ENCODE results near the gene KLHL36.
A peak's percentile ranks its signal among the peaks of the same experiment; 100 is the strongest.

The KLHL36 gene

DNA sequence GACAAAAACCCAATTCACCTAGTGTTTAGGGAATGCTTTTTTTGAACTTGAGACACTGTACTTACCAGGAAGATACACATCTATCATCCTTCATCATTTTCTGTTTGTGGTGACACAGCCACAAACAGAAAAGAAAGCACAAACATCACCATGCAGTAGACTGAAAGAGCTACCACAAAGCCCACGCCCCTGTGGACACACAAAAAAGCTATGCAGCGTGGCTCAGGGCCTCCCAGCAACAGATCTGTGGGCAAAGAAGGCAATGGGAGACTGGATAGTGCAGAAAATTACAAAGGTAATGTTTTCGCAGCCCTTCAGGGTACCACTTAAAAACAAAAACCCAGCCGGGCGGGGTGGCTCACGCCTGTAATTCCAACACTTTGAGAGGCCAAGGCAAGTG is 40.0 kb upstream of the KLHL36 start:
- Histone ChIP-seq H3K9ac (ENCODE audit: low read length) (no peak overlapping the region), H3K27me3 (ENCODE audit: control insufficient read depth, insufficient read depth, low read length) (no peaks in the 10 kb centered on the region), H3K9me3 (ENCODE audit: control insufficient read depth, low read depth, low read length) (peaks cover 4% of the 10 kb centered on the region), H3K4me1 (ENCODE audit: control insufficient read depth, low read depth, low read length) (peaks cover 11% of the 10 kb centered on the region), H3K36me3 (ENCODE audit: control insufficient read depth, low read depth, low read length) (no peaks in the 10 kb centered on the region), H3K4me3 (ENCODE audit: low read length) (no peak overlapping the region), H3K27ac (ENCODE audit: low read length) (no peak overlapping the region)

DNA sequence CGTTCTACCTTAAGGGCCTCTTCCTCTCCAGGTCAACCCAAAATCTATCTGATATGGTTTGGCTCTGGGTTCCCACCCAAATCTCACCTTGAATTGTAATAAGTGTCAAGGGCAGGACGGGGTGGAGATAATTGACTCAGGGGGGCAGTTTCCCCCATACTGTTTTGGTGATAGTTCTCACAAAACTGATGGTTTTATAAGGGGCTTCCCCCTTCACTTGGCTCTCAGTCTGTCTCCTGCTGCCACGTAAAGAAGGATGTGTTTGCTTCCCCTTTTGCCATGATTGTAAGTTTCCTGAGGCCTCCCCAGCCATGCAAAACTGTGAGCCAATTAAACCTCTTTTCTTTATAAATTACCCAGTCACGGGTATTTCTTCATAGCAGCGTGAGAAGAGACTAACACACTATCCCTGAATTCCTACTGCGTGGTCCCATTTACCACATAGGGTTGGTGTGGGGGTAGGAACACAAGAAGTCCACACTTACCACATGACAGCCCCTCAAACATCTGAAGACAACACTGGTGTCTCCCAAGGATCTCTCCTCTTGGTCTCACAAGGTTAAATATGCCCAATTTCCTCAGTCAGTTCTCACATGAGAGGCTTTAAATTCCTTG is 38.6 kb upstream of the KLHL36 start:
- no peaks in the 10 kb centered on the region for H3K27me3 ChIP-seq (ENCODE audit: control insufficient read depth, insufficient read depth, low read length)
- peaks cover 4% of the 10 kb centered on the region for H3K9me3 ChIP-seq (ENCODE audit: control insufficient read depth, low read depth, low read length)
- H3K4me3 ChIP-seq (ENCODE audit: low read length) = no peak overlapping the region
- no peaks in the 10 kb centered on the region for H3K36me3 ChIP-seq (ENCODE audit: control insufficient read depth, low read depth, low read length)
- peaks cover 8% of the 10 kb centered on the region for H3K4me1 ChIP-seq (ENCODE audit: control insufficient read depth, low read depth, low read length)
- no peak overlapping the region for H3K9ac ChIP-seq (ENCODE audit: low read length)
- H3K27ac ChIP-seq (ENCODE audit: low read length) = no peak overlapping the region

DNA sequence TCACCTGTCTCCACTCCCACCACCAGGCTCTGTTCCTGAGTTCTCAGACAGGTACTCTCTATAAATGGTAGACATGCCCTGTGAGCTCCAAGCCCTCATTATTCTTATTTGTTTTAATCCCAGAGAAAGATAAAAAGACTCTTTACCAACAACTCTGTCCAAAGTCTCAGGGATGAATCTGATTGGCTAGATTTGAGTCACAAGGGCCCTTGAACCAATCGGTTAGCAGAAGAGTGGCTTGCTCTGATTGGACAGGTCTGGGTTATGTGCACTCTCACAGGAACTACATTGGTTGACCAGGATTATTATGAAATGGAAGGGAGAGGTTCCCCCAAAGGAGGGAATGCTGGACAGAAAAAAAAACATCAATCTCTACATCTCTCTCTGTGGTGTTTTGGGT is 37.9 kb upstream of the KLHL36 start:
- Histone ChIP-seq H3K4me1 (ENCODE audit: control insufficient read depth, low read depth, low read length) (peaks cover 2% of the 10 kb centered on the region), H3K27me3 (ENCODE audit: control insufficient read depth, insufficient read depth, low read length) (no peaks in the 10 kb centered on the region), H3K9ac (ENCODE audit: low read length) (no peak overlapping the region), H3K27ac (ENCODE audit: low read length) (no peak overlapping the region), H3K4me3 (ENCODE audit: low read length) (no peak overlapping the region), H3K36me3 (ENCODE audit: control insufficient read depth, low read depth, low read length) (no peaks in the 10 kb centered on the region), H3K9me3 (ENCODE audit: control insufficient read depth, low read depth, low read length) (peaks cover 4% of the 10 kb centered on the region)

DNA sequence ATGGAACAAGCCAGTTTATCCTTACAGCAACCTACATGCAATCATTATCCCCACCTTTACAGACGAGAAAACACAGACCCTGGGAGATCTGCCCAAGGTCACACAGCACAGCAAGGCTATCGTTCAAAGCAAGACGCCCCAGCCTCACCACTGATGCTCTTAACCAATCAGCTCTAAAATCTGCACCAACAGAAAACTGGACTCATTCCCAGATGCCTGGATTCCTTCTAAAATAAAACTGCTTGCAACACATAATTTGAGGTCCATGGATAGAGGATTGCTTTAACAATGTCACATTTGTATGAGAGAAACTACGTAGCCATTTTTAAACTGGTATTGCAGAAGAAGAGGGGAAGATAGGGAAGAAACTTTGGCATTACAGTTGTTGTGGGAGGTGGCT is 37.3 kb upstream of the KLHL36 start:
- no peak overlapping the region for H3K27ac ChIP-seq (ENCODE audit: low read length)
- H3K9me3 ChIP-seq (ENCODE audit: control insufficient read depth, low read depth, low read length) = no peaks in the 10 kb centered on the region
- H3K9ac ChIP-seq (ENCODE audit: low read length) = no peak overlapping the region
- H3K4me1 ChIP-seq (ENCODE audit: control insufficient read depth, low read depth, low read length) = peaks cover 2% of the 10 kb centered on the region
- no peaks in the 10 kb centered on the region for H3K27me3 ChIP-seq (ENCODE audit: control insufficient read depth, insufficient read depth, low read length)
- H3K4me3 ChIP-seq (ENCODE audit: low read length) = no peak overlapping the region
- H3K36me3 ChIP-seq (ENCODE audit: control insufficient read depth, low read depth, low read length) = no peaks in the 10 kb centered on the region

DNA sequence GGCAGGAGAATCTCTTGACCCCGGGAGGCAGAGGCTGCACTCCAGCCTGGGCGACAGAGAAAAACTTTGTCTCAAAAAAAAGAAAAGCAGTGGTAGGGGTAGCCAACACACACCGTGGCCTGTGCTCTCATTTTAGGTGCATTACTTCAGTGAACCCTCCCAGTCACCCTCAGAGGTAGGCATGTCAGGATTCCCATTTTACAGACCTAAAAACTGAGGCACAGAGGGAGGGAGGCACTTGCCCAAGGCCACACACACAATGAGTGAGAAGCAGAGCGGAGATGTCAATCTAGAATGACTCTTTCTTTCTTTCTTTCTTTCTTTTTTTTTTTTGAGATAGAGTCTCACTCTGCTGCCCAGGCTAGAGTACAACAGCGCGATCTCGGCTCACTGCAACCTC is 35.6 kb upstream of the KLHL36 start:
- Histone ChIP-seq H3K27ac (ENCODE audit: low read length) (no peak overlapping the region), H3K9me3 (ENCODE audit: control insufficient read depth, low read depth, low read length) (no peaks in the 10 kb centered on the region), H3K4me1 (ENCODE audit: control insufficient read depth, low read depth, low read length) (peaks cover 2% of the 10 kb centered on the region), H3K9ac (ENCODE audit: low read length) (no peak overlapping the region), H3K4me3 (ENCODE audit: low read length) (no peak overlapping the region), H3K36me3 (ENCODE audit: control insufficient read depth, low read depth, low read length) (no peaks in the 10 kb centered on the region), H3K27me3 (ENCODE audit: control insufficient read depth, insufficient read depth, low read length) (peaks cover 11% of the 10 kb centered on the region)

DNA sequence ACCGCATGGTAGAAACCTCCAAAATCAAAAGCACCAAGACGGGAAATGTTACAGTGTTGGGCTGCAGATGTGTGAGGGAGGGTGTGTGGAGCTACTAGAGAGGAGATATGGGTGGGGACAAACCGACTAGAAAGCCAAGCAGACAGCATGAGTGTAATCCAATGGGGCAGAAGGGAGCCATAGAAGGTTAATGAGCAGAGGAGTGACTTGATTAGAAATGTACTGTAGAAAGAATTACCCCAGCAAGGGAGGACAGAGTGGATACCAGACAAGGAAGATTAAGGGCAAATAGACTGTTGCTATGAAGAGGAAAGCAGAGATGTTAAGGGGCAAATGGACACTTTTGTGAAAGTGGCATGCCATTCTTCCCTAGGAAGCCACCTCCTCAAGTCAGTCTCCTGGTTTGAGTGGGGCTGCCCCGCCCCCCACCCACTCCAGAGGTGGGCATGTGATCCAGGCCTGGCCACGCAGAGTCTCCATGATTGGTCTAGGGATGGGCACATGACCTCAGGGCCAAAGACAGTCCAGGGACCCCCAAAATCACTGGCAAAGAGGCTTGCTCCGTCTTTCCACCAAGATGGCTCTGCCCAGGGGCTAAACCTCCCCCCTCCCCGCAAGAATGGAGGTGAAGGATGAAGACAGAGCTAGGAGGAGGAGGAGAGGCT is 34.8 kb upstream of the KLHL36 start:
- H3K27ac ChIP-seq (ENCODE audit: low read length) = no peak overlapping the region
- peaks cover 11% of the 10 kb centered on the region for H3K27me3 ChIP-seq (ENCODE audit: control insufficient read depth, insufficient read depth, low read length)
- no peak overlapping the region for H3K4me3 ChIP-seq (ENCODE audit: low read length)
- H3K9me3 ChIP-seq (ENCODE audit: control insufficient read depth, low read depth, low read length) = no peaks in the 10 kb centered on the region
- H3K9ac ChIP-seq (ENCODE audit: low read length) = no peak overlapping the region
- peaks cover 2% of the 10 kb centered on the region for H3K4me1 ChIP-seq (ENCODE audit: control insufficient read depth, low read depth, low read length)
- H3K36me3 ChIP-seq (ENCODE audit: control insufficient read depth, low read depth, low read length) = no peaks in the 10 kb centered on the region

DNA sequence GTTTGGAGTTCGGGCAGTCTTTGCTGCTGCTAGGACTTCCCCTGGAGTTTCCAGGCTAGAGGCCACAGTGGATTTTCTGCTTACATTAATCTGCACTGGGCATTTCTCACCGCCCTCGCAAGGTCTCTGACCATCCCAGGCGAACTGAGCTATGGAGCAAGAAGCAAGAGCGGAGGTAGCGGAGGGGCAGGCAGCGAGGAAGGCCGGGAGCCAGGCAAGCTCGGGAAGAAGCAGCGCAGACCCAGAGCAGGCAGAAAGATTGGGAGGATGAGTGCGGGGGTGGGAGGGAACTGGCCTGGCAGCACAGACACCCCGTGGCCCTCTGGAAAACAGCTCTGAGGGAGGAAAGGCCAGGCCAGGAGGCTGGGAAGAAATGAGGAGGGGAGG is 34.2 kb upstream of the KLHL36 start:
- Histone ChIP-seq H3K36me3 (ENCODE audit: control insufficient read depth, low read depth, low read length) (no peaks in the 10 kb centered on the region), H3K9ac (ENCODE audit: low read length) (no peak overlapping the region), H3K4me1 (ENCODE audit: control insufficient read depth, low read depth, low read length) (peaks cover 7% of the 10 kb centered on the region), H3K4me3 (ENCODE audit: low read length) (no peak overlapping the region), H3K27me3 (ENCODE audit: control insufficient read depth, insufficient read depth, low read length) (peaks cover 11% of the 10 kb centered on the region), H3K27ac (ENCODE audit: low read length) (no peak overlapping the region), H3K9me3 (ENCODE audit: control insufficient read depth, low read depth, low read length) (no peaks in the 10 kb centered on the region)

DNA sequence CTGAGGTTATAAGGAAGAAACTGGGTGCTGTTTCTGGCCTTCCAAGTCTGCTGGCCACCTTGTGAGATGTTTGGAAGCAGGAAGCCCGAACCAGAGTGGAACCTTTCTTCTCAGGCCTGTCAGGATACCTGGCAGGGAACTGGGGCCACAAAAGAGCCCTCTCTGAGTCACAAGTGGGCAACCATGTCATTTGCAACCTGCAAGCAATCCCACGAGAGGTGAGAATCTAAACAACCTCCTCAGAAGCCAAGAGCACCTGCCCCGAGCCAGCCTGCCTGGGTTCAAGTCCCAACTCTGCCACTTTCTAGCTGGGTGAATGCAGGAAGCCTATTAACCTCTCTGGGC is 33.7 kb upstream of the KLHL36 start:
- H3K27me3 ChIP-seq (ENCODE audit: control insufficient read depth, insufficient read depth, low read length) = peaks cover 11% of the 10 kb centered on the region
- H3K36me3 ChIP-seq (ENCODE audit: control insufficient read depth, low read depth, low read length) = no peaks in the 10 kb centered on the region
- no peak overlapping the region for H3K9ac ChIP-seq (ENCODE audit: low read length)
- no peak overlapping the region for H3K4me3 ChIP-seq (ENCODE audit: low read length)
- H3K27ac ChIP-seq (ENCODE audit: low read length) = no peak overlapping the region
- no peaks in the 10 kb centered on the region for H3K9me3 ChIP-seq (ENCODE audit: control insufficient read depth, low read depth, low read length)
- H3K4me1 ChIP-seq (ENCODE audit: control insufficient read depth, low read depth, low read length) = peaks cover 10% of the 10 kb centered on the region

DNA sequence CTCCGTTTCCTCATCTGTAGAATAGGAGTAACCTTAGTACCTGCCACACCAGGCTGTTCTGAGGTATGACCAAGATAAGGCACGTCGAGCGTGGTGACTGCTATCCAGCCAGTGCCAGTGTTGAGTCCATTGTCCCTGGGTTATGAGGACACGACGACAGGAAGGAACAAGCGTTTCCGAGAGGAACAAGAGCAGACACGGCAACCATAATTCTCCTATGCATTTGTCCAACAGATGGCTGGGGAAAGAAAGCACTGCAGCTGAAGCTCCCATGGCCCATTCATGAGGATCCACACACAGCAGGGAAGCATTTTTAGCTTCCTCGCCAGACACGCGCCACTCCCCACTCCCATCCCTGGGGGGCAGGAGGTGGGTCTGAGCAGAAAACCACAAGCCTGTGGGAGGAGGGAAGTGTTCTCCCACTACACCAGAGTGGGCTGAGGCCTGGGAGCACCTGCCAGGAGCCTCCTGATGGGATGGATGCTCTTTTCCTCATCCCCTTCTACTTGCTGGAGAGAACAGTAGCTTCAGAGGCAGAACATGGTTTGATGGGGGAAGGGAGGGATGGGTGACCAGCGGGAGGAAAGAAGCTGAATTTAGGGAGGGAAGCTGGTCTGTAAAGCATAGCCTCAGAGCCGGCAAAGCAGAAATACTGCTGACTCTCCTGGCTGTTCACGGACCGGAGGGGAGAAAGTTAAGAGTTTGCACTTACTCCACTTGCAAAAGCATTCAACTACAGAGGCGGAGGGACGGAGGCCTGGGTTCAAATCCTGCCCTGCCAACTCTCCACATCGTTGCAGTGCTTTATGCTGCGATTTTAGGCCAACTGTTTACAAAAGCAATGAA is 33.1 kb upstream of the KLHL36 start:
- no peaks in the 10 kb centered on the region for H3K9me3 ChIP-seq (ENCODE audit: control insufficient read depth, low read depth, low read length)
- H3K27me3 ChIP-seq (ENCODE audit: control insufficient read depth, insufficient read depth, low read length) = peaks cover 11% of the 10 kb centered on the region
- H3K4me3 ChIP-seq (ENCODE audit: low read length) = no peak overlapping the region
- H3K27ac ChIP-seq (ENCODE audit: low read length) = no peak overlapping the region
- H3K36me3 ChIP-seq (ENCODE audit: control insufficient read depth, low read depth, low read length) = no peaks in the 10 kb centered on the region
- H3K9ac ChIP-seq (ENCODE audit: low read length) = no peak overlapping the region
- peaks cover 10% of the 10 kb centered on the region for H3K4me1 ChIP-seq (ENCODE audit: control insufficient read depth, low read depth, low read length)

DNA sequence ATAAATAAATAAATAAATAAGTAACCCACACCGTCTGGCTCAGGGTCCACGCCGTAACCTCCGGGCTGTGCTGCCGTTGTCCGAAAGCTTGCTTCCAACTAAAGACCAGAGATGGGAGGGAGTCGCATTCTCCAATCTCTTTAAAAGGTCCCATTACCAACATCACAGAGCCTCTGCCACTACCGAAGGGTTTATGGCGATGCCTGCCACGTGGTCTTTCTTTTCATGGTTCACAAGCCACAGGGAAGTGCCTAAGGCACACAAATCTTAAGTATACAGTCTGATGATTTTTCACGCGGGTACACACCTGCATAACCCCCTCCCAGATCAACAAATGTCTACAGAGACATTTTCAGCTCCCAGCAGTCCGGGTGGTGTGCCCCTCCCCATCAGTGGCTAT is 31.8 kb upstream of the KLHL36 start:
- Histone ChIP-seq H3K4me3 (ENCODE audit: low read length) (peak overlapping the region; percentile 77), H3K4me1 (ENCODE audit: control insufficient read depth, low read depth, low read length) (peaks cover 10% of the 10 kb centered on the region), H3K9ac (ENCODE audit: low read length) (peak overlapping the region; percentile 10), H3K27me3 (ENCODE audit: control insufficient read depth, insufficient read depth, low read length) (peaks cover 11% of the 10 kb centered on the region), H3K27ac (ENCODE audit: low read length) (no peak overlapping the region), H3K9me3 (ENCODE audit: control insufficient read depth, low read depth, low read length) (no peaks in the 10 kb centered on the region), H3K36me3 (ENCODE audit: control insufficient read depth, low read depth, low read length) (no peaks in the 10 kb centered on the region)

DNA sequence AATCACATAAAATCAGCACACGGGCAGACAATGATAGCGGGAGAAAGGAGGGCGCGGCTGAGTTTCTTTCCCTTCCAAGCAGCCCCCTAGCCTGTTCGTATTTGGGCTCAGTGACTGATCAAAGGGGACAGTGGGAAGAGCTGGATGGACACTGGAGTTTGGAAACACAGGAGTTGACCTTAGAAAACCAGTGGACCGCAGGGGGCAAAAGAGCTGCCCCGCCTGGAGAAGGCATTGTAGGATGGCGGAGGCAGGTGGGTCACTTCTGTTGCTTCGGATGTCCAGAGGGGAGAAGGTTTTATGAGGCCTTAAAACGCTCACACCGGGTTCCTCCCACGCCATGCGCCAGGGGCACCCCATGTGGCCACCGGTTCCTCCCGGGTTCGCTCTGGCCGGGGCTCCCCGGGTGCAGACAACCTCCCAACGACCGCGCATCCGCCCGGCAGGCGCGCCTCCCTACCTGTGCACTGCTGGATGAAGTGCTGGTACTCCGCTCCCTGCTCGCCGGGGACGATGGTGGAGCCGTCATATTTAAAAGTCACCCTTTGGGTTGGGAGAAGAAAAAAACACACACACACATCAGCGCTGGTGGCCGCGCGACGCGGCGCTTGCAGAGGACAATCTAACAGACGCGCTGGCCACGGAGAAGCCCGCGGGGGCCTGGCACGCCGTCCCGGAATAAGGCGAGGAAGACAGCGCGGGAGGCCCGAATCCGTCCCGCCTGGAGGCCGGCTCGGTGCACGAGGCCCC is 31.1 kb upstream of the KLHL36 start:
- H3K4me1 ChIP-seq (ENCODE audit: control insufficient read depth, low read depth, low read length) = peaks cover 10% of the 10 kb centered on the region
- no peak overlapping the region for H3K27ac ChIP-seq (ENCODE audit: low read length)
- peak overlapping the region; percentile 77 for H3K4me3 ChIP-seq (ENCODE audit: low read length)
- H3K36me3 ChIP-seq (ENCODE audit: control insufficient read depth, low read depth, low read length) = no peaks in the 10 kb centered on the region
- H3K9ac ChIP-seq (ENCODE audit: low read length) = peak overlapping the region; percentile 10
- H3K9me3 ChIP-seq (ENCODE audit: control insufficient read depth, low read depth, low read length) = no peaks in the 10 kb centered on the region
- peaks cover 11% of the 10 kb centered on the region for H3K27me3 ChIP-seq (ENCODE audit: control insufficient read depth, insufficient read depth, low read length)
